ENCODE results near the gene TRMT112. TPM values are rescaled to one million over a fixed set of nuclear protein-coding genes. Genes with fewer than 3 reads are reported as not detected.

TRMT112 gene
- total and polyA plus RNA-seq, 2 donors, result 294 to 353 TPM

Other genes with a start within 250 kb of the TRMT112 start
- gene MACROD1, start 151.4 kb downstream of the TRMT112 start, total RNA-seq, result 16.6 TPM
- gene MACROD1, start 151.4 kb downstream of the TRMT112 start, polyA plus RNA-seq, result 9.7 TPM
- 94.1 TPM for gene STIP1, start 131.4 kb downstream of the TRMT112 start, total RNA-seq
- 46.7 TPM for gene STIP1, start 131.4 kb downstream of the TRMT112 start, polyA plus RNA-seq
- gene FERMT3, start 110.8 kb downstream of the TRMT112 start, total RNA-seq, result 74.5 TPM
- gene FERMT3, start 110.8 kb downstream of the TRMT112 start, polyA plus RNA-seq, result 91.0 TPM
- gene TRPT1, start 91.4 kb downstream of the TRMT112 start, total RNA-seq, result 45.1 TPM
- 66.7 TPM for gene TRPT1, start 91.4 kb downstream of the TRMT112 start, polyA plus RNA-seq
- gene NUDT22, start 91.3 kb downstream of the TRMT112 start, total RNA-seq, result 48.7 TPM
- gene NUDT22, start 91.3 kb downstream of the TRMT112 start, polyA plus RNA-seq, result 93.2 TPM
- gene DNAJC4, start 87.0 kb downstream of the TRMT112 start, total RNA-seq, result 18.1 TPM
- 134 TPM for gene DNAJC4, start 87.0 kb downstream of the TRMT112 start, polyA plus RNA-seq
- 16.0 TPM for gene VEGFB, start 83.0 kb downstream of the TRMT112 start, total RNA-seq
- gene VEGFB, start 83.0 kb downstream of the TRMT112 start, polyA plus RNA-seq, result 70.2 TPM
- 45.0 TPM for gene FKBP2, start 76.5 kb downstream of the TRMT112 start, total RNA-seq
- gene FKBP2, start 76.5 kb downstream of the TRMT112 start, polyA plus RNA-seq, result 128 TPM
- 106 TPM for gene PPP1R14B, start 70.6 kb downstream of the TRMT112 start, total RNA-seq
- gene PPP1R14B, start 70.6 kb downstream of the TRMT112 start, polyA plus RNA-seq, result 105 TPM
- gene PLCB3, start 66.0 kb downstream of the TRMT112 start, total RNA-seq, result 5.8 TPM
- 7.3 TPM for gene PLCB3, start 66.0 kb downstream of the TRMT112 start, polyA plus RNA-seq
- gene BAD, start 32.9 kb downstream of the TRMT112 start, total RNA-seq, result 65.8 TPM
- 64.1 TPM for gene BAD, start 32.9 kb downstream of the TRMT112 start, polyA plus RNA-seq
- gene GPR137, start 31.7 kb downstream of the TRMT112 start, total RNA-seq, result 7.3 TPM
- gene GPR137, start 31.7 kb downstream of the TRMT112 start, polyA plus RNA-seq, result 18.5 TPM
- gene KCNK4, start 26.3 kb downstream of the TRMT112 start, total RNA-seq, result not detected
- not detected for gene KCNK4, start 26.3 kb downstream of the TRMT112 start, polyA plus RNA-seq
- gene CATSPERZ, start 17.2 kb downstream of the TRMT112 start, total RNA-seq, result 0.19 TPM
- 0.78 TPM for gene CATSPERZ, start 17.2 kb downstream of the TRMT112 start, polyA plus RNA-seq
- 20.5 TPM for gene ESRRA, start 12.0 kb downstream of the TRMT112 start, total RNA-seq
- 48.0 TPM for gene ESRRA, start 12.0 kb downstream of the TRMT112 start, polyA plus RNA-seq
- 222 TPM for gene PRDX5, start 562 bp upstream of the TRMT112 start, total RNA-seq
- 286 TPM for gene PRDX5, start 562 bp upstream of the TRMT112 start, polyA plus RNA-seq
- gene CCDC88B, start 22.6 kb upstream of the TRMT112 start, total RNA-seq, result 26.9 TPM
- 480 TPM for gene CCDC88B, start 22.6 kb upstream of the TRMT112 start, polyA plus RNA-seq
- gene RPS6KA4, start 41.6 kb upstream of the TRMT112 start, total RNA-seq, result 17.8 TPM
- gene RPS6KA4, start 41.6 kb upstream of the TRMT112 start, polyA plus RNA-seq, result 24.6 TPM
- gene SLC22A11, start 238.4 kb upstream of the TRMT112 start, total RNA-seq, result under 0.01 TPM
- gene SLC22A11, start 238.4 kb upstream of the TRMT112 start, polyA plus RNA-seq, result 0.16 TPM